Thoracic aorta (tissue), 2 donors: Measurements from ENCODE around the gene PARP12. TPM values are rescaled to one million over a fixed set of nuclear protein-coding genes. Genes with fewer than 3 reads are reported as not detected.

ENCODE experiments used
- ATAC-seq: fragments of 150-250 bp; one replicate; pipeline ENCODE4 v1.8.0; 2017; ENCODE audit warnings: low read depth; ENCODE audit not compliant: insufficient number of reproducible peaks, low FRiP score
- DNase-seq: peaks from one replicate; pipeline ENCODE4 v3.0.0-alpha.2; 2020; ENCODE audit warnings: low spot score
- H3K27ac ChIP-seq, 2 donors: fragments of 200-600 bp; sonication (generic); 1 replicate in 1 of 2; 2 replicates in 1 of 2; pipeline ENCODE4 v1.5.1; 2016; ENCODE audit warnings: mild to moderate bottlenecking in 2 of 2, moderate library complexity in 2 of 2
- H3K27me3 ChIP-seq: fragments of 200-600 bp; sonication (generic); replicated peaks from 2 replicates; pipeline ENCODE4 v1.6.0; 2016; ENCODE audit warnings: mild to moderate bottlenecking; ENCODE audit not compliant: insufficient read depth
- H3K36me3 ChIP-seq: fragments of 200-600 bp; sonication (generic); one replicate; pipeline ENCODE4 v1.5.1; 2016
- H3K4me1 ChIP-seq, 2 donors: fragments of 200-600 bp; sonication (generic); 1 replicate in 1 of 2; 2 replicates in 1 of 2; pipeline versions ENCODE4 v1.5.1 to v1.6.0; 2016; ENCODE audit warnings: low read depth in 2 of 2, mild to moderate bottlenecking in 1 of 2; ENCODE audit not compliant: control insufficient read depth in 1 of 2
- H3K4me3 ChIP-seq: fragments of 200-600 bp; sonication (generic); 2 replicates; pipeline ENCODE4 v1.5.1; 2016; ENCODE audit warnings: mild to moderate bottlenecking
- H3K9me3 ChIP-seq: fragments of 200-600 bp; sonication (generic); 2 replicates; pipeline ENCODE4 v1.5.1; 2016
- total RNA-seq, 2 donors: library from RNA; depleted of rRNA; stranded (reverse); fragments of >200 nt; gene quantifications; one replicate each; pipeline versions ENCODE4 v1.1.0 to v1.2.3, GENCODE V29; 2016
- TF ChIP-seq, protein P1 (sequence below): fragments of 200-600 bp; sonication (generic); IDR thresholded peaks from one replicate; pipeline ENCODE4 v1.5.1; 2019; ENCODE audit warnings: antibody characterized with exemption

The PARP12 gene
- total RNA-seq, 2 donors from 2014 or later: 51.6 to 53.1 TPM

DNA sequence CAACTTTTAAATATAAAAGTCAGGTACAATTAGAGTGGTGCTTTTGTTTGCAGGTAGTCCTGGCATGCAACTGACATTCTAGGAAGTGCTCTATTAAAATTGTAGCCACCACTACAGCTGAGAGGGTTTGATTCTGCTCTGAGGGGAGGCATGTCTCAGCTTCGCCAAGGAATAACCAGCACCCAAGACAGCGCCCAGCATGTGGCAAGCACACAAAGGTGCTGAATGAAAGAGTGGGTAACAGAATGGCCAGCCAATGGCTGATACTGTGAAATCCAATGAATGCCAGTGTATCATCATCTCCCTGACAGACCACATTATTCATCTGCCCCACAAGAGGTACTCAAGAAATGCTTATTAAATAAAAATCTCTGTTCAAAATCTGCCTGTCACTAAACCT, 6.9 kb downstream of the PARP12 start:
- TF ChIP-seq, protein P1, sequence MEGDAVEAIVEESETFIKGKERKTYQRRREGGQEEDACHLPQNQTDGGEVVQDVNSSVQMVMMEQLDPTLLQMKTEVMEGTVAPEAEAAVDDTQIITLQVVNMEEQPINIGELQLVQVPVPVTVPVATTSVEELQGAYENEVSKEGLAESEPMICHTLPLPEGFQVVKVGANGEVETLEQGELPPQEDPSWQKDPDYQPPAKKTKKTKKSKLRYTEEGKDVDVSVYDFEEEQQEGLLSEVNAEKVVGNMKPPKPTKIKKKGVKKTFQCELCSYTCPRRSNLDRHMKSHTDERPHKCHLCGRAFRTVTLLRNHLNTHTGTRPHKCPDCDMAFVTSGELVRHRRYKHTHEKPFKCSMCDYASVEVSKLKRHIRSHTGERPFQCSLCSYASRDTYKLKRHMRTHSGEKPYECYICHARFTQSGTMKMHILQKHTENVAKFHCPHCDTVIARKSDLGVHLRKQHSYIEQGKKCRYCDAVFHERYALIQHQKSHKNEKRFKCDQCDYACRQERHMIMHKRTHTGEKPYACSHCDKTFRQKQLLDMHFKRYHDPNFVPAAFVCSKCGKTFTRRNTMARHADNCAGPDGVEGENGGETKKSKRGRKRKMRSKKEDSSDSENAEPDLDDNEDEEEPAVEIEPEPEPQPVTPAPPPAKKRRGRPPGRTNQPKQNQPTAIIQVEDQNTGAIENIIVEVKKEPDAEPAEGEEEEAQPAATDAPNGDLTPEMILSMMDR: no peak
- no peak for ATAC-seq
- Histone ChIP-seq H3K4me3 (no peak overlapping the region), H3K27me3 (no peaks in the 10 kb centered on the region), H3K9me3 (no peaks in the 10 kb centered on the region), H3K4me1 (peaks cover 23 to 31% of the 10 kb centered on the region in 2 donors), H3K36me3 (no peaks in the 10 kb centered on the region), H3K27ac (no peak overlapping the region)
- DNase-seq: no peak

DNA sequence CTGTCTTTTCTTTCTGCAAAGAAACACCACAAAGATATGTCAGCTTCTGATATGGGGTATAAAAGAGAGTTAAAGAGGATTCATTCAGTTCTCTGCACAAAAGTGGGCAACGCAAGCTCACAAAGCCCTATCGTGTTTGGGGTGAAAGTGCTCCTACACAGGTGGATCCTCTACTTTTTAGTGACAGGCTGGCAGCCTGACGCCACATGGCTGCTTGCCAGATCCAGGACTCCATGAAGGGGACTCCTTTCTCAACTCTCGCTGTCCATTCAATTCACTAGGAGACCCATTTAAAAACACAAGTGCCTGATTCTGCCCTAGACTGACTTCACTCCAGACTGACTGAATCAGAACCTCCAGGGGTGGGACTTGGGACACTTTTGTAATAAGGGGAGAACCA, 8.0 kb downstream of the PARP12 start:
- Histone ChIP-seq H3K9me3 (no peaks in the 10 kb centered on the region), H3K27me3 (no peaks in the 10 kb centered on the region), H3K27ac (no peak overlapping the region), H3K36me3 (no peaks in the 10 kb centered on the region), H3K4me1 (peaks cover 17 to 25% of the 10 kb centered on the region in 2 donors), H3K4me3 (no peak overlapping the region)
- DNase-seq: no peak
- TF ChIP-seq, protein P1: no peak
- ATAC-seq: no peak

GRCh38 chr7:140053812-140054539, 8.8 kb downstream of the PARP12 start:
- ATAC-seq: no peak
- H3K27ac ChIP-seq: no peak overlapping the region
- TF ChIP-seq, protein P1: no peak
- H3K4me3 ChIP-seq: no peak overlapping the region
- peaks cover 9 to 24% of the 10 kb centered on the region in 2 donors for H3K4me1 ChIP-seq
- no peaks in the 10 kb centered on the region for H3K27me3 ChIP-seq
- no peaks in the 10 kb centered on the region for H3K9me3 ChIP-seq
- no peaks in the 10 kb centered on the region for H3K36me3 ChIP-seq
- no peak for DNase-seq

DNA sequence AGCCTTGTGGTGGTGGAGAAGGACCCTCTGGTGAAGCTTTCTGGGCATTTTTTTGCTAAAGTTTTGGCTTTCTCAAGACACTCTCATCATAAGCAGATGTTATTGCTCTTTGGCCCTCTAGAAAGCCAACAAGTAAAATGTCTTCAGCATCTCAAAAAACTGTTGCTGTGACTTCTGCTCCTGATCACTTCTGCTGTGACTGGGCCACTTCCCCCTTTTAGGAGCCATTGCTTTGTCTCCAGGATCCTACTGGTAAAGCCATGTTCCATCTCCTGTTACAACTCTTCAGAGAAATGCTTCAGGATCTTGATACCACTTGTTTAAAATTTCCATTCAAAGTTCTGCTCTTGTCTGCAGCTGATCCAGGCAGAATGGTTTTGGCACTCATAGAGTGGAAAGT, 10.9 kb downstream of the PARP12 start:
- H3K4me3 ChIP-seq: no peak overlapping the region
- DNase-seq: no peak

DNA sequence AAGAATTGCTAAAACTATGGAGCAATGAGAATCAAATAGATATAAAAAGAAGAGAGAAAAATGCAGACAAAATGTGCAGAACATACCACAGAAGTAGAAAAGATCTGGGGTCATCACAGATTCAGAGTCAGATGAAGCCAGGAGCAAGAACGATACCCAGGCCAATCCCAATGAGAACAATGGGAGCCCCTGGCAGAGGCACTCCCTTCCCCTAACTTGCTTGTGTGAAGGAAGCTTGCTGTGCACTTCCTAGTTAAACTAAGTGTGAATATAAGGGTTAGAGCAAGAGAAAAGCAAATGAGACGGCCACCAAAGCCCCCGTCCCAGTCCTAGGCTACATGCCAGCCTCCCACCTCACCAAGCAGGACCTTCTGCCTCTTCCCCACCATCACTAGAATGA, 12.7 kb downstream of the PARP12 start:
- TF ChIP-seq, protein P1: no peak
- DNase-seq: no peak
- Histone ChIP-seq H3K9me3 (no peaks in the 10 kb centered on the region), H3K36me3 (no peaks in the 10 kb centered on the region), H3K27me3 (no peaks in the 10 kb centered on the region), H3K27ac (peak overlapping the region in 1 of 2 donors; percentile 38), H3K4me3 (no peak overlapping the region), H3K4me1 (peaks cover 0 to 21% of the 10 kb centered on the region in 2 donors)
- no peak for ATAC-seq

More for the DNA sequence above, 10.9 kb downstream of the PARP12 start:
- Histone ChIP-seq H3K36me3 (no peaks in the 10 kb centered on the region), H3K4me1 (peaks cover 0 to 12% of the 10 kb centered on the region in 2 donors), H3K27ac (no peak overlapping the region), H3K27me3 (no peaks in the 10 kb centered on the region), H3K9me3 (no peaks in the 10 kb centered on the region)
- ATAC-seq: no peak
- TF ChIP-seq, protein P1: no peak
